IPS-11a (cell line): ENCODE data around the gene DNAJA3.

Source experiments
- H3K4me3 ChIP-seq: one replicate; pipeline ENCODE4 v1.5.1; 2013; ENCODE audit warnings: low read depth, low read length, control low read depth

Gene DNAJA3

GRCh38 chr16:4404967-4405696 lies 20.5 kb upstream of the DNAJA3 start:
- H3K4me3 ChIP-seq, result no peak overlapping the region

- H3K4me3 ChIP-seq, result no peak overlapping the region
These were observed 17.9 kb upstream of the DNAJA3 start for GRCh38 chr16:4407543-4408322.

- no peak overlapping the region for H3K4me3 ChIP-seq
These were observed 17.4 kb upstream of the DNAJA3 start for GRCh38 chr16:4408323-4408690.

- no peak overlapping the region for H3K4me3 ChIP-seq
These were observed 16.4 kb upstream of the DNAJA3 start for GRCh38 chr16:4409081-4409932.

- no peak overlapping the region for H3K4me3 ChIP-seq
These were observed 15.2 kb upstream of the DNAJA3 start for GRCh38 chr16:4410335-4411075.

- H3K4me3 ChIP-seq, result no peak overlapping the region
These were observed 14.0 kb upstream of the DNAJA3 start for GRCh38 chr16:4411684-4412083.

GRCh38 chr16:4412159-4412558 lies 13.5 kb upstream of the DNAJA3 start:
- H3K4me3 ChIP-seq, result no peak overlapping the region

GRCh38 chr16:4412854-4413253 lies 12.8 kb upstream of the DNAJA3 start:
- no peak overlapping the region for H3K4me3 ChIP-seq

- no peak overlapping the region for H3K4me3 ChIP-seq
These were observed 11.3 kb upstream of the DNAJA3 start for GRCh38 chr16:4414187-4414917.

GRCh38 chr16:4415538-4416199 lies 10.0 kb upstream of the DNAJA3 start:
- H3K4me3 ChIP-seq, result peak overlapping the region; percentile 67

GRCh38 chr16:4416200-4417032 lies 9.3 kb upstream of the DNAJA3 start, which contains the start of gene CORO7:
Gene CORO7 (minus strand): TSS chr16:4416596. CDS start chr16:4416518, 78 bp downstream.
- H3K4me3 ChIP-seq, result peak within 1 kb of the TSS; percentile 67

GRCh38 chr16:4419402-4419959 lies 6.2 kb upstream of the DNAJA3 start:
- H3K4me3 ChIP-seq, result no peak overlapping the region

GRCh38 chr16:4420505-4421105 lies 5.1 kb upstream of the DNAJA3 start:
- H3K4me3 ChIP-seq, result no peak overlapping the region

- H3K4me3 ChIP-seq, result peak overlapping the region; percentile 100
These were observed 485 bp downstream of the DNAJA3 start for GRCh38 chr16:4426021-4426684.

GRCh38 chr16:4426722-4427372 lies 1.2 kb downstream of the DNAJA3 start:
- H3K4me3 ChIP-seq, result peak overlapping the region; percentile 100

GRCh38 chr16:4428500-4428899 lies 2.8 kb downstream of the DNAJA3 start:
- H3K4me3 ChIP-seq, result no peak overlapping the region

GRCh38 chr16:4431023-4431422 lies 5.4 kb downstream of the DNAJA3 start:
- no peak overlapping the region for H3K4me3 ChIP-seq
